Measurements from ENCODE around the gene ALG14. TPM values are rescaled to one million over a fixed set of nuclear protein-coding genes. Genes with fewer than 3 reads are reported as not detected.
A peak's percentile ranks its signal among the peaks of the same experiment; 100 is the strongest.

ALG14 gene
- total and polyA plus RNA-seq, 12 donors = 1.1 to 4.6 (median 3.3) TPM

DNA sequence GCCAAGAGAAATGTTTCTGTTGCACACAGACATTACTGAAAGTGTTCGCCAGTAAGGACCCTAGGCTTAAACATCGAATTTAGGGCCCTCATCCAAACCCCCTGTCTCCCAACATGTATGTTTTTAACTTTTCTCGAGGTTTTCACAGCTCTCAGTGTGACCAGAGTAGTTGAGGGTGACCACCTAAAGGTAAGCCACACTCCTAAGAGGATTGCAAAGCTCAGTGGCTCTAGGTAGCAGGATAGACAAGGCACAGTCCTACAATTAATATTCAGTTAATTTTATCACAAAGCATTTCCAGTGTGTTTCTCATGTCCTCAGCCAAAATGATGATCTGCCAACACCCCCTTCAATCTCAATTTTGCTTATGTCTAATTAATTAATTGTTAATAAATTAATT, 695 bp upstream of the ALG14 start:
- ATAC-seq = peak in 1 of 8 donors; percentile 8
- Histone ChIP-seq H3K27ac (peak overlapping the region in 9 of 10 donors; percentile 79 to 95 (median 91)), H3K4me3 (peak overlapping the region; percentile 36 to 76 (median 66)), H3K9me3 (no peaks in the 10 kb centered on the region), H3K4me1 (peaks cover 0 to 17% (median 10%) of the 10 kb centered on the region in 9 donors), H3K27me3 (peaks cover 0 to 4% (median 0%) of the 10 kb centered on the region in 7 donors), H3K36me3 (peaks cover 0 to 10% (median 0%) of the 10 kb centered on the region in 9 donors)
- intact Hi-C loops (cut with DNase I) = loop anchor here in 6 of 10 donors (2.0 to 5.0 kb wide), 3 partner anchors 43 to 161 kb away; partner anchors contain the start of genes RWDD3 (in 6 of the 6) and TLCD4 (in 1 of the 6)
- no peak for DNase-seq
- TF ChIP-seq, protein P1, sequence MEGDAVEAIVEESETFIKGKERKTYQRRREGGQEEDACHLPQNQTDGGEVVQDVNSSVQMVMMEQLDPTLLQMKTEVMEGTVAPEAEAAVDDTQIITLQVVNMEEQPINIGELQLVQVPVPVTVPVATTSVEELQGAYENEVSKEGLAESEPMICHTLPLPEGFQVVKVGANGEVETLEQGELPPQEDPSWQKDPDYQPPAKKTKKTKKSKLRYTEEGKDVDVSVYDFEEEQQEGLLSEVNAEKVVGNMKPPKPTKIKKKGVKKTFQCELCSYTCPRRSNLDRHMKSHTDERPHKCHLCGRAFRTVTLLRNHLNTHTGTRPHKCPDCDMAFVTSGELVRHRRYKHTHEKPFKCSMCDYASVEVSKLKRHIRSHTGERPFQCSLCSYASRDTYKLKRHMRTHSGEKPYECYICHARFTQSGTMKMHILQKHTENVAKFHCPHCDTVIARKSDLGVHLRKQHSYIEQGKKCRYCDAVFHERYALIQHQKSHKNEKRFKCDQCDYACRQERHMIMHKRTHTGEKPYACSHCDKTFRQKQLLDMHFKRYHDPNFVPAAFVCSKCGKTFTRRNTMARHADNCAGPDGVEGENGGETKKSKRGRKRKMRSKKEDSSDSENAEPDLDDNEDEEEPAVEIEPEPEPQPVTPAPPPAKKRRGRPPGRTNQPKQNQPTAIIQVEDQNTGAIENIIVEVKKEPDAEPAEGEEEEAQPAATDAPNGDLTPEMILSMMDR (IDR thresholded peaks at IDR 0.05) = no peak
- 15 to 28% methylated on average over 3 of the region's 3 CpGs for WGBS, 2 donors

DNA sequence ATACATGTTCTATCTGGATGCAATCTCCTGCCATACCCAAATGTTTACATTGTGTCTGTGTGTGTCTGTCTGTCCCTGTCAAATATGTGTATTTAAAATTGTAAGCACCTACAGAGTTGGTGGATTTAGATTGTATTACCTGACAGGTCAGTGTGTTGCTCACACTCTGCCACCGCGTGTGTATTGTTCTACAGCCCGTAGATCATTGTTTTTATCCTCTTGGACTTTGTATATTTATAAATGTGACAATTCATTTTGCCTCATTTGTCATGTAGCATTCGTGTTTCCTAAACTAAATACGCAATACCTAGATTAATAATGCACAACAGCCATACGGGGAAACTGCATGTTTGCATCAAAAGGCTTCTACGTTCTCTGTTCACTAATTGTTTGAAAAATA, 634 bp downstream of the ALG14 start:
- TF ChIP-seq, protein P1 (IDR thresholded peaks at IDR 0.05) = no peak
- DNase-seq = no peak
- no peak for ATAC-seq
- Histone ChIP-seq H3K36me3 (peaks cover 0 to 10% (median 0%) of the 10 kb centered on the region in 9 donors), H3K27ac (peak overlapping the region; percentile 79 to 95 (median 91)), H3K9me3 (no peaks in the 10 kb centered on the region), H3K4me1 (peaks cover 0 to 17% (median 10%) of the 10 kb centered on the region in 9 donors), H3K4me3 (peak overlapping the region; percentile 36 to 76 (median 66)), H3K27me3 (peaks cover 0 to under 1% (median 0%) of the 10 kb centered on the region in 7 donors)
- intact Hi-C loops (cut with DNase I) = loop anchor here in 7 of 10 donors (1.0 to 5.0 kb wide), 4 partner anchors 45 to 163 kb away; partner anchors contain the start of genes RWDD3 (in 7 of the 7) and TLCD4 (in 1 of the 7)
- WGBS, 2 donors = 8 to 11% methylated on average over 7 of the region's 7 CpGs

DNA sequence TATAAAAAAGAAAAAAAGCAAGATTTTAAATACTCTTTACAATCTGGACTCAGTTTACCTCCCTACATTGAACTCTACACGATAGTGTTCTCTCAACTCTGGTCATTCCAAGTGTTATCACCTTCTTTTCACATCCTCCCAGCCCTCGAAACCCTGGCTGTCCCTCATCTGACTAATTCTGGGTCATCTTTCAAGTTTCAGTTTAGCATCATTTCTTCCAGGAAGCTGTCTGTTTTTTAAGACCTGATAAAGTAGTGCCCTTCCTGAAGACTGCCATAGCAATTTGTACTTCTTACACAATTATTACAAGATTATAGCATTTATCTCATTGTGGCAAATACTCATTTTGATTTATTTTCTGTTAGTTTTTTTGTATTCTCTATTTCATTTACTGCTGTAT, 1.2 kb downstream of the ALG14 start:
- TF ChIP-seq, protein P1 (IDR thresholded peaks at IDR 0.05) = no peak
- Histone ChIP-seq H3K36me3 (peaks cover 0 to 10% (median 0%) of the 10 kb centered on the region in 9 donors), H3K9me3 (no peaks in the 10 kb centered on the region), H3K27me3 (no peaks in the 10 kb centered on the region), H3K4me3 (peak overlapping the region in 6 of 10 donors; percentile 63 to 76 (median 66)), H3K4me1 (peaks cover 0 to 17% (median 10%) of the 10 kb centered on the region in 9 donors), H3K27ac (no peak overlapping the region)
- DNase-seq (no peak), ATAC-seq (no peak)
- intact Hi-C loops (cut with DNase I) = loop anchor here in 4 of 10 donors (5.0 kb wide), 1 partner anchor 161 kb away; the partner anchor contains the start of gene RWDD3 (in 4 of the 4)
- 74 to 80% methylated on average over 2 of the region's 2 CpGs for WGBS, 2 donors

DNA sequence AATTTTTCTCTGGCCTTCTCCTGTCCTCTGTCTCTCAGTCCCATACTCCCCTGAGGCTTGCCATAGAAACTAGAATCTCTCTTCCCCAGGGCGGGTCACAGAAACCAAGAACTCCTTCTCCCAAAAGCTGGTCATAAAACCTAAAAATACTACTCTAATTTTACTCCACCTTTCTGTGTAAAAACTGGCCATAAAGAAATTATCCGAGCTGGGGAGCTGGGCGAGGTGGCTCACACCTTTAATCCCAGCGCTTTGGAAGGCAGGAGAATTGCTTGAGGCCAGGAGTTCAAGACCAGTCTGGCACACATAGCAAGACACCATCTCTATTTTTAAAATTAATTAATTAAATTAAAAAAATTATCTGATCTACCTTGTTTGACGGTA, 3.0 kb downstream of the ALG14 start:
- TF ChIP-seq, protein P1 (IDR thresholded peaks at IDR 0.05) = no peak
- 92 to 94% methylated on average over 5 of the region's 5 CpGs for WGBS, 2 donors

More for the DNA sequence above, 3.0 kb downstream of the ALG14 start:
- ATAC-seq (no peak), DNase-seq (no peak)
- intact Hi-C loops (cut with DNase I) = loop anchor here in 4 of 10 donors (5.0 kb wide), 1 partner anchor 163 kb away; the partner anchor contains the start of gene RWDD3 (in 4 of the 4)
- Histone ChIP-seq H3K4me3 (no peak overlapping the region), H3K9me3 (no peaks in the 10 kb centered on the region), H3K4me1 (peaks cover 0 to 17% (median 10%) of the 10 kb centered on the region in 9 donors), H3K27me3 (no peaks in the 10 kb centered on the region), H3K36me3 (peaks cover 0 to 19% (median 0%) of the 10 kb centered on the region in 9 donors), H3K27ac (no peak overlapping the region)

Data from heart right ventricle (tissue), 16 donors.